Measurements from ENCODE around the gene GIT2. TPM values are rescaled to one million over a fixed set of nuclear protein-coding genes. Genes with fewer than 3 reads are reported as not detected.
"Not testable (repeated sequence)": the region's sequence is repeated elsewhere in the genome, so short reads cannot be mapped to it uniquely, and the experiment has no call there.

Gene GIT2
- total RNA-seq, 1 donor from 2014 or later, result 40.7 TPM

DNA sequence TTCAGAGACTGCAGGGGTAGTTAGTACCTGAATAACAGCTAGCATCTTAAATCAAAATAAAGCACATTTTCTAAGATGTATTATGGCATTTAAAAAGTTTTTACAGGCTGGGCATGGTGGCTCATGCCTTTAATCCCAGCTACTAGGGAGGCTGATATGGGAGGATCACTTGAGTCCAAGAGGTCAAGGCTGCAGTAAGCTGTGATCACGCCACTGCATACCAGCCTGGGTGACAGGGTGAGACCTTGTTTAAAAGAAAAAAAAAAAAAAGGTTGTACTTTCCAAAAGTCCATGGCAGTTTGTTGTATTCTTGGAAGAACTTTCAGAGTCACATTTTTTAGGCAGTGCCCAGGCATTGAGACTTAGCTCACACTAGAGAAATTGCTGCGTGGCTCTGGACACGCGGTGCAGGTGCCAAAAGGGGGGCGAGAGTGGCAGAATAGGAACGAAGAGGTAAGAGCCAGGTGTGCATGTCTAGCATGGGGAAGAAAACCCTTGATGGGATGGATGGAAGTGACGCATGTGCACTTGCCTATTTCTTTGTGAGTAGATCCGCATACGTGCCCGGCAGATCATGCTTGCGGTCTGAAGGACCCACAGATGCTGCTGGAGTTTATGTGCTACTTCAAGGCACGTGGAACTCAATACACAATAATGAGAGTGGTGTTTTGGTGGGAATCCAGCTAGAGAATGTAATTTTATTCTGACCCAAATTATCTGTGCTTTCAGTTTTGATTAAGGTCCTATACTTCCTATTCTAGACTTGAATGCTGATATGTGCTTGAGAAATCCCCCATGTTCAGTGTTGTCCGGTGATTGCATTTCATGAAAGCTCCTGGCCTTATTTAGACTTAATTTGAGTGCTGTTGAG is 14.9 kb upstream of the GIT2 start:
- Mint-ChIP-seq H3K4me3 (ENCODE audit: low read depth) (no peak overlapping the region), H3K9me3 (ENCODE audit: low read depth) (peaks cover 2% of the 10 kb centered on the region), H3K27me3 (no peaks in the 10 kb centered on the region), H3K4me1 (ENCODE audit: low read depth) (no peaks in the 10 kb centered on the region), H3K27ac (no peak overlapping the region), H3K36me3 (ENCODE audit: insufficient read depth) (peaks cover 9% of the 10 kb centered on the region)
- TF ChIP-seq, protein P1, sequence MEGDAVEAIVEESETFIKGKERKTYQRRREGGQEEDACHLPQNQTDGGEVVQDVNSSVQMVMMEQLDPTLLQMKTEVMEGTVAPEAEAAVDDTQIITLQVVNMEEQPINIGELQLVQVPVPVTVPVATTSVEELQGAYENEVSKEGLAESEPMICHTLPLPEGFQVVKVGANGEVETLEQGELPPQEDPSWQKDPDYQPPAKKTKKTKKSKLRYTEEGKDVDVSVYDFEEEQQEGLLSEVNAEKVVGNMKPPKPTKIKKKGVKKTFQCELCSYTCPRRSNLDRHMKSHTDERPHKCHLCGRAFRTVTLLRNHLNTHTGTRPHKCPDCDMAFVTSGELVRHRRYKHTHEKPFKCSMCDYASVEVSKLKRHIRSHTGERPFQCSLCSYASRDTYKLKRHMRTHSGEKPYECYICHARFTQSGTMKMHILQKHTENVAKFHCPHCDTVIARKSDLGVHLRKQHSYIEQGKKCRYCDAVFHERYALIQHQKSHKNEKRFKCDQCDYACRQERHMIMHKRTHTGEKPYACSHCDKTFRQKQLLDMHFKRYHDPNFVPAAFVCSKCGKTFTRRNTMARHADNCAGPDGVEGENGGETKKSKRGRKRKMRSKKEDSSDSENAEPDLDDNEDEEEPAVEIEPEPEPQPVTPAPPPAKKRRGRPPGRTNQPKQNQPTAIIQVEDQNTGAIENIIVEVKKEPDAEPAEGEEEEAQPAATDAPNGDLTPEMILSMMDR (IDR thresholded peaks at IDR 0.05; ENCODE audit: unreplicated experiment), result no peak
- DNase-seq (ENCODE audit: low spot score, unreplicated experiment), result no peak

DNA sequence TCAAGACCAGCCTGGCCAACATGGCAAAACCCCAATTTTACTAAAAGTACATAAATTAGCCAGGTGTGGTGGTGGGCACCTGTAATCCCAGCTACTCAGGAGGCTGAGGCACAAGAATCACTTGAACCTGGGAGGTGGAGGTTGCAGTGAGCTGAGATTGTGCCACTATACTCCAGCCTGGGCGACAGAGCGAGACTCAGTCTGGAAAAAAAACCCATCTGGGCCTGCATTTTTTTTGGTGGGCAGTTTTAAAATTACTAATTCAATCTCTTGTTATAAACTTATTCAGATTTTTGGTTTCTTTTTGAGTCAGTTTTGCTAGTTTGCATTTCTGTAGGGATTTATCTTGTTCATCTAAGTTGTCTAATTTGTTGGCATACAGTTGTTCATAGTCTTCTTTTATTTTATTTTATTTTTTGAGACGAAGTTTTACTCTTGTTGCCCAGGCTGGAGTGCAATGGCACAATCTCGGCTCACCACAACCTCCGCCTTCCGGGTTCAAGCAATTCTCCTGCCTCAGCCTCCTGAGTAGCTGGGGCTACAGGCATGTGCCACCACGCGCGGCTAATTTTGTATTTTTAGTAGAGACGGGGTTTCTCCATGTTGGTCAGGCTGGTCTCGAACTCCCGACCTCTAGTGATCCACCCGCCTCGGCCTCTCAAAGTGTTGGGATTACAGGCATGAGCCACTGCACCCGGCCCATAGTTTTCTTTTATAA is 12.7 kb upstream of the GIT2 start:
- H3K9me3 Mint-ChIP-seq (ENCODE audit: low read depth); H3K4me3 Mint-ChIP-seq (ENCODE audit: low read depth); H3K4me1 Mint-ChIP-seq (ENCODE audit: low read depth); H3K27ac Mint-ChIP-seq; H3K27me3 Mint-ChIP-seq; DNase-seq (ENCODE audit: low spot score, unreplicated experiment): not testable (repeated sequence)
- H3K36me3 Mint-ChIP-seq (ENCODE audit: insufficient read depth), result peaks cover 10% of the 10 kb centered on the region

DNA sequence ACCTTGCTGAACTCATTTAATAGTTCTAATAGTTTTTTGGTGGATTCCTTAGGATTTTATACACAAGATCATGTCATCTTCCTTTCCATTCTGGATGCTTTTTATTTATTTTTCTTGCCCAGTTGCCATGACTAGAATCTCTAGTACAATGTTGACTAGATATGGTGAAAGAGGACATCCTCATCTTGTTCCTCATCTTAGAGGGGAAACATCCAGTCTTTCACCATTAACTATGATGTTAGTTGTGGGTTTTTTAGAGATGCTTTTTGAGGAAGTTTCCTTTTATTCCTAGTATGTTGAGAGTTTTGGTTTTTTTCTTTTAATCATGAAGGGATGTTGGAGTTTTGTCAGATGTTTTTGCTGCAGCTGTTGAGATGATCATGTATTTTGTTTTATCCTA is 11.7 kb upstream of the GIT2 start:
- Mint-ChIP-seq H3K4me1 (ENCODE audit: low read depth) (no peaks in the 10 kb centered on the region), H3K27ac (no peak overlapping the region), H3K4me3 (ENCODE audit: low read depth) (no peak overlapping the region), H3K27me3 (no peaks in the 10 kb centered on the region), H3K9me3 (ENCODE audit: low read depth) (peaks cover 2% of the 10 kb centered on the region), H3K36me3 (ENCODE audit: insufficient read depth) (peaks cover 10% of the 10 kb centered on the region)
- TF ChIP-seq, protein P1 (IDR thresholded peaks at IDR 0.05; ENCODE audit: unreplicated experiment), result no peak
- no peak for DNase-seq (ENCODE audit: low spot score, unreplicated experiment)

DNA sequence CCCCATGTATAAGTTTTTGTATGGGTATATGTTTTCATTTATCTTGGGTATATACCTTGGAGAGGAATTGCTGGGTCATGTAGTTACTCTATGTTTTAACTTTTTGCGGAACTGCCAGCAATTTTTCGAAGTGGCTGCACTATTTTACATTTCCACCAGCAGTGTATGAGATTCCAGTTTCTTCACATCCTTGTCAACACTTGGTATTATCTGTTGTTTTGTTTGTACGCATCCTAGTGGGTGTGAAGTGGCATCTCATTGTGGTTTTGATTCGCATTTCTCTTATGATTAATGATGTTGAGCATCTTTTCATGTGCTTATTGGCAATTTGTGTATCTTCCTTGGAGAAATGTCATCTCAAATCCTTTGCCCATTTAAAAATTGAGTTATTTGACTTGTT is 9.9 kb upstream of the GIT2 start:
- no peaks in the 10 kb centered on the region for H3K27me3 Mint-ChIP-seq

DNA sequence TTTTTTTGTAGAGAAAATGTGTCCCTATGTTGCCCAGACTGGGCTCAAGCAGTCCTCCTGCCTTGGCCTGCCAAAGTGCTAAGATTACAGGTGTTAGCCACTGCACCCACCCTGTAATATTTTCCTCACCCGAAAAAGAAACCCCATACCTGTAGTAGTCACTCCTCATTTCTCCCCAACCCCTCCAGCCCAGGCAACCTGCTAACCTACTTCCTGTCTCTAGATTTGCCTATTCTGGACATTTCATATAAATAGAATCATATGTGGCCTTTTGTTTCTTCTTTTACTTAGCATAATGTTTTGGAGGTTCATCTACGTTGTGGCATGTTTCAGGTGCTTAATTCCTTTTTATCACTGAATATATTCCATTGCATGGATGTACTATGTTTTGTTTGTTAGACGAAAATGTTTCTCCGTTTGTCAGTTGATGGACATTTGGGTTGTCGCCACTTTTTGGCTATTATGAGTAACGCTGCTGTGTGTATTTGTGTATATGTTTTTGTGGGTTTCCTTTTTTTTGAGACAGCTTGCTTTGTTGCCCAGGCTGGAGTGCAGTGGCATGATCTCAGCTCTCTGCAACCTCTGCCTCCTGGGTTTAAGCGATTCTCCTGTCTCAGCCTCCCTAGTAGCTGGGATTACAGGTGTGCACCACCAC is 9.3 kb upstream of the GIT2 start:
- Mint-ChIP-seq H3K4me3 (ENCODE audit: low read depth) (no peak overlapping the region), H3K27me3 (no peaks in the 10 kb centered on the region), H3K4me1 (ENCODE audit: low read depth) (no peaks in the 10 kb centered on the region), H3K36me3 (ENCODE audit: insufficient read depth) (peaks cover 10% of the 10 kb centered on the region), H3K9me3 (ENCODE audit: low read depth) (peaks cover 2% of the 10 kb centered on the region), H3K27ac (no peak overlapping the region)
- DNase-seq (ENCODE audit: low spot score, unreplicated experiment), result no peak
- TF ChIP-seq, protein P1 (IDR thresholded peaks at IDR 0.05; ENCODE audit: unreplicated experiment), result no peak

More for the DNA sequence above, 9.9 kb upstream of the GIT2 start:
- Mint-ChIP-seq H3K4me3 (ENCODE audit: low read depth) (no peak overlapping the region), H3K9me3 (ENCODE audit: low read depth) (peaks cover 2% of the 10 kb centered on the region), H3K27ac (no peak overlapping the region), H3K36me3 (ENCODE audit: insufficient read depth) (peaks cover 10% of the 10 kb centered on the region), H3K4me1 (ENCODE audit: low read depth) (no peaks in the 10 kb centered on the region)
- DNase-seq (ENCODE audit: low spot score, unreplicated experiment), result no peak
- TF ChIP-seq, protein P1 (IDR thresholded peaks at IDR 0.05; ENCODE audit: unreplicated experiment), result no peak

All from progenitor cell of endocrine pancreas (in vitro differentiated cells).